Measurements from ENCODE around the gene RRH.
"Not testable (repeated sequence)": the region's sequence is repeated elsewhere in the genome, so short reads cannot be mapped to it uniquely, and the experiment has no call there.

RRH gene

GRCh38 chr4:109847896-109848442, 20.2 kb downstream of the RRH start, which contains the start of gene LRIT3:
TSS of gene LRIT3 (plus strand) at chr4:109848107. CDS start at chr4:109848202, 95 bp downstream.
- no peak for DNase-seq

GRCh38 chr4:109848501-109848900, 20.7 kb downstream of the RRH start:
- DNase-seq, result no peak

- DNase-seq, result no peak
Observed at GRCh38 chr4:109850601-109851000, 22.8 kb downstream of the RRH start.

GRCh38 chr4:109859426-109860300, 31.9 kb downstream of the RRH start:
- DNase-seq, result not testable (repeated sequence)

GRCh38 chr4:109861271-109861670, 33.5 kb downstream of the RRH start:
- DNase-seq, result no peak

- DNase-seq, result no peak
Observed at GRCh38 chr4:109861916-109862511, 34.2 kb downstream of the RRH start.

GRCh38 chr4:109864134-109864533, 36.4 kb downstream of the RRH start:
- DNase-seq, result no peak

GRCh38 chr4:109870061-109870460, 42.3 kb downstream of the RRH start:
- DNase-seq, result no peak

GRCh38 chr4:109872065-109872464, 44.3 kb downstream of the RRH start:
- no peak for DNase-seq

- DNase-seq, result no peak
Observed at GRCh38 chr4:109872950-109873656, 45.3 kb downstream of the RRH start.

GRCh38 chr4:109873791-109874514, 46.2 kb downstream of the RRH start:
- no peak for DNase-seq

- no peak for DNase-seq
Observed at GRCh38 chr4:109875106-109875505, 47.3 kb downstream of the RRH start.

- not testable (repeated sequence) for DNase-seq
Observed at GRCh38 chr4:109875553-109875952, 47.8 kb downstream of the RRH start.

GRCh38 chr4:109876634-109877265, 49.0 kb downstream of the RRH start:
- no peak for DNase-seq

GRCh38 chr4:109877400-109877799, 49.6 kb downstream of the RRH start:
- DNase-seq, result no peak

GRCh38 chr4:109878355-109878754, 50.6 kb downstream of the RRH start:
- no peak for DNase-seq

- no peak for DNase-seq
Observed at GRCh38 chr4:109879081-109879480, 51.3 kb downstream of the RRH start.

GRCh38 chr4:109879636-109880314, 52.0 kb downstream of the RRH start:
- DNase-seq, result no peak

GRCh38 chr4:109886303-109886702, 58.5 kb downstream of the RRH start:
- no peak for DNase-seq

- DNase-seq, result no peak
Observed at GRCh38 chr4:109887071-109887470, 59.3 kb downstream of the RRH start.

GRCh38 chr4:109890076-109890475, 62.3 kb downstream of the RRH start:
- no peak for DNase-seq
